MG63 (cell line): ENCODE measurements around the gene GREM2. TPM values are rescaled to one million over a fixed set of nuclear protein-coding genes. Genes with fewer than 3 reads are reported as not detected.

ENCODE experiments used
- DNase-seq: peaks from one replicate; pipeline ENCODE4 v3.0.0-alpha.2; 2020
- H3K27me3 ChIP-seq: fragments of 250-450 bp; sonication (Bioruptor Pico); 2 replicates; pipeline ENCODE4 v1.5.1; 2020; ENCODE audit warnings: mild to moderate bottlenecking, moderate library complexity
- H3K36me3 ChIP-seq: fragments of 250-450 bp; sonication (Bioruptor Pico); 2 replicates; pipeline ENCODE4 v1.5.1; 2020; ENCODE audit warnings: mild to moderate bottlenecking, moderate library complexity
- H3K4me3 ChIP-seq: fragments of 250-450 bp; sonication (Bioruptor Pico); 2 replicates; pipeline ENCODE4 v1.5.1; 2020; ENCODE audit warnings: mild to moderate bottlenecking, moderate library complexity
- H3K9me3 ChIP-seq: fragments of 250-450 bp; sonication (Bioruptor Pico); 2 replicates; pipeline ENCODE4 v1.5.1; 2020; ENCODE audit warnings: mild to moderate bottlenecking, moderate library complexity
- total RNA-seq: library from RNA; depleted of rRNA; stranded (reverse); fragments of >200 nt; shearing (Covaris generic); gene quantifications from 2 replicates; pipeline ENCODE4 v1.2.3, GENCODE V29; 2014; ENCODE audit warnings: low replicate concordance

Gene GREM2
- total RNA-seq, 1 experiment from 2014 or later: 0.63 TPM

- Histone ChIP-seq H3K9me3 (no peaks in the 10 kb centered on the region), H3K36me3 (no peaks in the 10 kb centered on the region), H3K4me3 (no peak overlapping the region), H3K27me3 (no peaks in the 10 kb centered on the region)
- DNase-seq: no peak
These were observed 7.0 kb upstream of the GREM2 start for GRCh38 chr1:240618946-240619345.

- no peaks in the 10 kb centered on the region for H3K9me3 ChIP-seq
- H3K27me3 ChIP-seq: peaks cover 9% of the 10 kb centered on the region
- H3K4me3 ChIP-seq: no peak overlapping the region
- no peaks in the 10 kb centered on the region for H3K36me3 ChIP-seq
- no peak for DNase-seq
These were observed 4.1 kb upstream of the GREM2 start for GRCh38 chr1:240616018-240616417.

- DNase-seq: no peak
- Histone ChIP-seq H3K4me3 (no peak overlapping the region), H3K27me3 (peaks cover 23% of the 10 kb centered on the region), H3K9me3 (no peaks in the 10 kb centered on the region), H3K36me3 (no peaks in the 10 kb centered on the region)
These were observed 1.6 kb upstream of the GREM2 start for GRCh38 chr1:240613356-240614142.

- peaks cover 23% of the 10 kb centered on the region for H3K27me3 ChIP-seq
- DNase-seq: no peak
These were observed 856 bp upstream of the GREM2 start for GRCh38 chr1:240612811-240613210.

GRCh38 chr1:240611228-240611618 is 732 bp downstream of the GREM2 start:
- Histone ChIP-seq H3K9me3 (no peaks in the 10 kb centered on the region), H3K36me3 (no peaks in the 10 kb centered on the region), H3K4me3 (peak overlapping the region; percentile 50), H3K27me3 (peaks cover 23% of the 10 kb centered on the region)
- DNase-seq: no peak

More at GRCh38 chr1:240612811-240613210, 856 bp upstream of the GREM2 start:
- Histone ChIP-seq H3K36me3 (no peaks in the 10 kb centered on the region), H3K9me3 (no peaks in the 10 kb centered on the region), H3K4me3 (no peak overlapping the region)

- no peak for DNase-seq
- H3K27me3 ChIP-seq: peaks cover 23% of the 10 kb centered on the region
- H3K36me3 ChIP-seq: no peaks in the 10 kb centered on the region
- H3K4me3 ChIP-seq: no peak overlapping the region
- no peaks in the 10 kb centered on the region for H3K9me3 ChIP-seq
These were observed 1.3 kb downstream of the GREM2 start for GRCh38 chr1:240610636-240611035.

GRCh38 chr1:240609527-240610060 is 2.4 kb downstream of the GREM2 start:
- no peaks in the 10 kb centered on the region for H3K9me3 ChIP-seq
- H3K4me3 ChIP-seq: no peak overlapping the region
- H3K36me3 ChIP-seq: no peaks in the 10 kb centered on the region
- DNase-seq: no peak
- H3K27me3 ChIP-seq: peaks cover 23% of the 10 kb centered on the region

- no peak overlapping the region for H3K4me3 ChIP-seq
- no peaks in the 10 kb centered on the region for H3K36me3 ChIP-seq
- no peak for DNase-seq
- no peaks in the 10 kb centered on the region for H3K9me3 ChIP-seq
- peaks cover 23% of the 10 kb centered on the region for H3K27me3 ChIP-seq
These were observed 3.2 kb downstream of the GREM2 start for GRCh38 chr1:240608707-240609106.

- H3K4me3 ChIP-seq: no peak overlapping the region
- H3K9me3 ChIP-seq: no peaks in the 10 kb centered on the region
- peaks cover 20% of the 10 kb centered on the region for H3K27me3 ChIP-seq
- H3K36me3 ChIP-seq: no peaks in the 10 kb centered on the region
- DNase-seq: no peak
These were observed 4.9 kb downstream of the GREM2 start for GRCh38 chr1:240607006-240607405.

- no peak for DNase-seq
- Histone ChIP-seq H3K27me3 (peaks cover 3% of the 10 kb centered on the region), H3K9me3 (no peaks in the 10 kb centered on the region), H3K4me3 (no peak overlapping the region), H3K36me3 (no peaks in the 10 kb centered on the region)
These were observed 9.8 kb downstream of the GREM2 start for GRCh38 chr1:240602189-240602588.

- no peaks in the 10 kb centered on the region for H3K9me3 ChIP-seq
- DNase-seq: no peak
- no peak overlapping the region for H3K4me3 ChIP-seq
- no peaks in the 10 kb centered on the region for H3K36me3 ChIP-seq
- H3K27me3 ChIP-seq: peaks cover 3% of the 10 kb centered on the region
These were observed 12.1 kb downstream of the GREM2 start for GRCh38 chr1:240599830-240600229.

- Histone ChIP-seq H3K4me3 (no peak overlapping the region), H3K36me3 (no peaks in the 10 kb centered on the region), H3K27me3 (peaks cover 3% of the 10 kb centered on the region), H3K9me3 (no peaks in the 10 kb centered on the region)
- DNase-seq: no peak
These were observed 12.7 kb downstream of the GREM2 start for GRCh38 chr1:240599299-240599698.

- H3K4me3 ChIP-seq: no peak overlapping the region
- no peaks in the 10 kb centered on the region for H3K36me3 ChIP-seq
- no peak for DNase-seq
- peaks cover 3% of the 10 kb centered on the region for H3K27me3 ChIP-seq
- H3K9me3 ChIP-seq: no peaks in the 10 kb centered on the region
These were observed 13.5 kb downstream of the GREM2 start for GRCh38 chr1:240598216-240599001.

- H3K9me3 ChIP-seq: no peaks in the 10 kb centered on the region
- H3K27me3 ChIP-seq: peaks cover 3% of the 10 kb centered on the region
- H3K4me3 ChIP-seq: no peak overlapping the region
- H3K36me3 ChIP-seq: no peaks in the 10 kb centered on the region
- DNase-seq: no peak
These were observed 14.7 kb downstream of the GREM2 start for GRCh38 chr1:240597153-240597745.

GRCh38 chr1:240595476-240595875 is 16.5 kb downstream of the GREM2 start:
- Histone ChIP-seq H3K4me3 (no peak overlapping the region), H3K27me3 (peaks cover 3% of the 10 kb centered on the region), H3K9me3 (no peaks in the 10 kb centered on the region), H3K36me3 (no peaks in the 10 kb centered on the region)
- no peak for DNase-seq

GRCh38 chr1:240591564-240591963 is 20.4 kb downstream of the GREM2 start:
- Histone ChIP-seq H3K27me3 (peaks cover 2% of the 10 kb centered on the region; the same call in 1 of the 2 replicates), H3K9me3 (no peaks in the 10 kb centered on the region), H3K4me3 (no peak overlapping the region), H3K36me3 (no peaks in the 10 kb centered on the region)
- no peak for DNase-seq

- Histone ChIP-seq H3K4me3 (no peak overlapping the region), H3K27me3 (peaks cover 3% of the 10 kb centered on the region; the same call in 1 of the 2 replicates), H3K9me3 (no peaks in the 10 kb centered on the region), H3K36me3 (no peaks in the 10 kb centered on the region)
- DNase-seq: no peak
These were observed 20.9 kb downstream of the GREM2 start for GRCh38 chr1:240591078-240591477.
